ENCODE results near the gene PGLYRP4.

PGLYRP4 gene

DNA sequence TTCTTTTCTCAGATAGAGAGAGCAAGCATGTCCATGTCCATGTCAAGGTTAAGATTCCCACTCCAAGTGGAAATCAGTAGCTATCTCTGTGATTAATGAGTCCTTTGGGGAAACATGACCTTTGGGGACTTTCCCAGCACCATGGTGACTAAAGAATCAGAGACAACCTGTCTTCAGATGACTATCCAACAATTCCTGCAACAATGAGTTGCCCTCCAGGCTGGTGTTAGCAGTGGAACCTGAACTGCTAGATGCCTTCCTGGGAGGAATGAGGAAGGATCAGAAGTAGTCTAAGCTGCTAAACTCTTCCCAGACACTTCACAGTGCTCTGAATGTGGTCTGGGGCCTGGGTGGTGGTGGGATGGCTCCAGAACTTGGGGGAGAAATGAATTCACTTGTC is 15.5 kb upstream of the PGLYRP4 start:
- H3K36me3 ChIP-seq (ENCODE audit: control insufficient read depth, insufficient read depth, low read length), result no peaks in the 10 kb centered on the region
- no peak overlapping the region for H3K4me3 ChIP-seq (ENCODE audit: insufficient read depth, low read depth, low read length)
- no peak overlapping the region for H3K27ac ChIP-seq (ENCODE audit: insufficient read depth, low read depth, low read length, poor library complexity, severe bottlenecking)
- no peaks in the 10 kb centered on the region for H3K27me3 ChIP-seq (ENCODE audit: control insufficient read depth, insufficient read depth, low read length, poor library complexity, severe bottlenecking)
- no peaks in the 10 kb centered on the region for H3K4me1 ChIP-seq (ENCODE audit: control insufficient read depth, insufficient read depth, low read length)
- H3K9me3 ChIP-seq (ENCODE audit: control insufficient read depth, low read length), result no peaks in the 10 kb centered on the region

GRCh38 chr1:153363641-153364040 is 15.0 kb upstream of the PGLYRP4 start:
- no peaks in the 10 kb centered on the region for H3K9me3 ChIP-seq (ENCODE audit: control insufficient read depth, low read length)
- no peak overlapping the region for H3K4me3 ChIP-seq (ENCODE audit: insufficient read depth, low read depth, low read length)
- no peak overlapping the region for H3K27ac ChIP-seq (ENCODE audit: insufficient read depth, low read depth, low read length, poor library complexity, severe bottlenecking)
- 86 to 97% methylated on average over 3 of the region's 3 CpGs for WGBS, 2 experiments
- no peaks in the 10 kb centered on the region for H3K36me3 ChIP-seq (ENCODE audit: control insufficient read depth, insufficient read depth, low read length)
- H3K4me1 ChIP-seq (ENCODE audit: control insufficient read depth, insufficient read depth, low read length), result no peaks in the 10 kb centered on the region
- no peaks in the 10 kb centered on the region for H3K27me3 ChIP-seq (ENCODE audit: control insufficient read depth, insufficient read depth, low read length, poor library complexity, severe bottlenecking)

- Histone ChIP-seq H3K36me3 (ENCODE audit: control insufficient read depth, insufficient read depth, low read length) (no peaks in the 10 kb centered on the region), H3K4me3 (ENCODE audit: insufficient read depth, low read depth, low read length) (no peak overlapping the region), H3K9me3 (ENCODE audit: control insufficient read depth, low read length) (no peaks in the 10 kb centered on the region), H3K27ac (ENCODE audit: insufficient read depth, low read depth, low read length, poor library complexity, severe bottlenecking) (no peak overlapping the region), H3K27me3 (ENCODE audit: control insufficient read depth, insufficient read depth, low read length, poor library complexity, severe bottlenecking) (no peaks in the 10 kb centered on the region), H3K4me1 (ENCODE audit: control insufficient read depth, insufficient read depth, low read length) (no peaks in the 10 kb centered on the region)
- 90 to 91% methylated on average over 3 of the region's 3 CpGs for WGBS, 2 experiments
Observed at GRCh38 chr1:153362187-153362775, 13.6 kb upstream of the PGLYRP4 start.

DNA sequence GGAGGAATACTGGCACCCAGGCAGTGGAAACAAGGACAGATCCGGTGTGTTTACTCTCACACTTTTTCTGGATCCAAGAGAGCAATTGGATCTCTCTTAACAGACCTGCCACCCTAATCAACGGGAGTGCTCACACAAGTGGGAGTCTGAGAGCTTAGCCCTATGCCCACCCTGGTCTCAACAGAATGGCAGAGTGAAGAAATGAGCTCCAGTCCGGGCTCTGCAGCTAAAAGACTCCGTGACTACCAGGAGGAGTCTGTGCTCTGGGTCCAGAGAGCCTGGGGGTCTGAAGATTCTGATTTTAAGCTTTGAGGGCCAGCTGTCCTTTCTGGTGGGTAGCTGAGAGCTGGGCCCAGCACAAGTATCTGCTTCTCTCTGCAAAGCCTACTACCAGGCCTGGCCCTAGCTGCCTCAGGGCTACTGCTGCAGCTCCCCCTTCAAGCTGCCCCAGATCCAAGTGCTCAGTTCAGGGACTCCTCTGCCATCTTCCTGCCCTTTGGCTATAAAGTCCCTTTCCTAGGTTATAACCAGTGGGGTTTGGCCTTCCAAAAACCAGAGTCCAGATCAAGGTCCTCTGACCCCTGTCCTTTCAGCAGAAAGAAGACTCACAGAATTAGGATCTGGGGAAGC is 13.0 kb upstream of the PGLYRP4 start:
- 93 to 94% methylated on average over 4 of the region's 4 CpGs for WGBS, 2 experiments
- Histone ChIP-seq H3K36me3 (ENCODE audit: control insufficient read depth, insufficient read depth, low read length) (no peaks in the 10 kb centered on the region), H3K27me3 (ENCODE audit: control insufficient read depth, insufficient read depth, low read length, poor library complexity, severe bottlenecking) (no peaks in the 10 kb centered on the region), H3K27ac (ENCODE audit: insufficient read depth, low read depth, low read length, poor library complexity, severe bottlenecking) (no peak overlapping the region), H3K4me3 (ENCODE audit: insufficient read depth, low read depth, low read length) (no peak overlapping the region), H3K4me1 (ENCODE audit: control insufficient read depth, insufficient read depth, low read length) (no peaks in the 10 kb centered on the region), H3K9me3 (ENCODE audit: control insufficient read depth, low read length) (no peaks in the 10 kb centered on the region)

- Histone ChIP-seq H3K4me3 (ENCODE audit: insufficient read depth, low read depth, low read length) (no peak overlapping the region), H3K27me3 (ENCODE audit: control insufficient read depth, insufficient read depth, low read length, poor library complexity, severe bottlenecking) (no peaks in the 10 kb centered on the region), H3K4me1 (ENCODE audit: control insufficient read depth, insufficient read depth, low read length) (no peaks in the 10 kb centered on the region), H3K27ac (ENCODE audit: insufficient read depth, low read depth, low read length, poor library complexity, severe bottlenecking) (no peak overlapping the region), H3K9me3 (ENCODE audit: control insufficient read depth, low read length) (no peaks in the 10 kb centered on the region), H3K36me3 (ENCODE audit: control insufficient read depth, insufficient read depth, low read length) (no peaks in the 10 kb centered on the region)
- WGBS, 2 experiments, result 91 to 94% methylated on average over 11 of the region's 11 CpGs
Observed at GRCh38 chr1:153360592-153361479, 12.2 kb upstream of the PGLYRP4 start.

DNA sequence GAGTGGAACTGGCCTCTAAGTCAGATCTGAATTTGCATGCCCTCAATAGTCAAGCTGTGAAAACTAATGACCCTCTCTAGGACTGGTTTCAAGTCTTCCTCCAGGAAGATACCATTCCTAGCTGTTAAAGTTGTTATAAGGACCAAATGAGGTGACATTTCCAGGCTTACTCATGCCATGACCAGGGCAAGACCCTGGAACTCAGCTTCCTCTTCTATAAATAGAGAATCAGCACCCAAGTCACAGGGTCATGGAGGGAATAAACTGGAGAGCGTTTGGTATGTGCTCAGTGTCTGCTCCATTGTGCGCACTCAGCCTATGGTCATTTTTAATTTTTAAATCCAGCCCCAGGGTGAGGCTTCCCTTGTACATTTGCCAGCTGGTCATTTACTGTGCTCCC is 11.5 kb upstream of the PGLYRP4 start:
- Histone ChIP-seq H3K36me3 (ENCODE audit: control insufficient read depth, insufficient read depth, low read length) (no peaks in the 10 kb centered on the region), H3K4me3 (ENCODE audit: insufficient read depth, low read depth, low read length) (no peak overlapping the region), H3K27ac (ENCODE audit: insufficient read depth, low read depth, low read length, poor library complexity, severe bottlenecking) (no peak overlapping the region), H3K4me1 (ENCODE audit: control insufficient read depth, insufficient read depth, low read length) (no peaks in the 10 kb centered on the region), H3K27me3 (ENCODE audit: control insufficient read depth, insufficient read depth, low read length, poor library complexity, severe bottlenecking) (no peaks in the 10 kb centered on the region), H3K9me3 (ENCODE audit: control insufficient read depth, low read length) (no peaks in the 10 kb centered on the region)
- 90 to 97% methylated on average over 2 of the region's 2 CpGs for WGBS, 2 experiments

DNA sequence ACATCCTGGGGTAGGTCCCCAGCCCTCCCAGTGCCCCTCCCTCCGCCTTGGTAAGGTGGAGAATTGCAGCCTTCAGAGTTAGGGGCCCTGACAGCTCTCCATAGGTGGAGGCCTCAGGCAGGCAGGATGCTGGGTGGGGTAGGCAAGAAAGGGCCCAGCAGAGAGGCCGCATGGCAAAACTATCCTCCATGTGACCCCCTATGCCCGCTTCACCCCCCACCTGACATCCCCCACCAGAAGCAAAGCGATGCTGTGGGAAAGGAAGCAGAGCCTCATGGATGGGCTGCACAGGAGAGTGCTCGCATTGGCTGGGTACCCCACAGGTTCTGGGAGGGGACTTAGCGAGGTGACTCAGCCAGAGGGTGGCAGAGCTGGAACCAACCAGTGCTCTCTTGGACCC is 10.6 kb upstream of the PGLYRP4 start:
- Histone ChIP-seq H3K27ac (ENCODE audit: insufficient read depth, low read depth, low read length, poor library complexity, severe bottlenecking) (no peak overlapping the region), H3K36me3 (ENCODE audit: control insufficient read depth, insufficient read depth, low read length) (no peaks in the 10 kb centered on the region), H3K4me1 (ENCODE audit: control insufficient read depth, insufficient read depth, low read length) (no peaks in the 10 kb centered on the region), H3K9me3 (ENCODE audit: control insufficient read depth, low read length) (no peaks in the 10 kb centered on the region), H3K27me3 (ENCODE audit: control insufficient read depth, insufficient read depth, low read length, poor library complexity, severe bottlenecking) (no peaks in the 10 kb centered on the region), H3K4me3 (ENCODE audit: insufficient read depth, low read depth, low read length) (no peak overlapping the region)
- WGBS, 2 experiments, result 92 to 94% methylated on average over 6 of the region's 6 CpGs

GRCh38 chr1:153358691-153358975 is 10.0 kb upstream of the PGLYRP4 start:
- H3K27ac ChIP-seq (ENCODE audit: insufficient read depth, low read depth, low read length, poor library complexity, severe bottlenecking), result no peak overlapping the region
- WGBS, 2 experiments, result 92 to 95% methylated on average over 3 of the region's 3 CpGs
- H3K27me3 ChIP-seq (ENCODE audit: control insufficient read depth, insufficient read depth, low read length, poor library complexity, severe bottlenecking), result no peaks in the 10 kb centered on the region
- H3K4me3 ChIP-seq (ENCODE audit: insufficient read depth, low read depth, low read length), result no peak overlapping the region
- no peaks in the 10 kb centered on the region for H3K36me3 ChIP-seq (ENCODE audit: control insufficient read depth, insufficient read depth, low read length)
- H3K9me3 ChIP-seq (ENCODE audit: control insufficient read depth, low read length), result no peaks in the 10 kb centered on the region
- H3K4me1 ChIP-seq (ENCODE audit: control insufficient read depth, insufficient read depth, low read length), result no peaks in the 10 kb centered on the region

GRCh38 chr1:153357853-153358690 is 9.4 kb upstream of the PGLYRP4 start, which contains the start of gene S100A9:
Gene S100A9 (plus strand): TSS chr1:153357854. CDS start chr1:153358284, 430 bp downstream.
- 92 to 94% methylated on average over 11 of the region's 11 CpGs for WGBS, 2 experiments
- Histone ChIP-seq H3K36me3 (ENCODE audit: control insufficient read depth, insufficient read depth, low read length) (no peaks in the 10 kb centered on the region), H3K4me3 (ENCODE audit: insufficient read depth, low read depth, low read length) (no peak within 1 kb of the TSS), H3K27me3 (ENCODE audit: control insufficient read depth, insufficient read depth, low read length, poor library complexity, severe bottlenecking) (no peaks in the 10 kb centered on the region), H3K4me1 (ENCODE audit: control insufficient read depth, insufficient read depth, low read length) (no peaks in the 10 kb centered on the region), H3K27ac (ENCODE audit: insufficient read depth, low read depth, low read length, poor library complexity, severe bottlenecking) (no peak within 1 kb of the TSS), H3K9me3 (ENCODE audit: control insufficient read depth, low read length) (no peaks in the 10 kb centered on the region)
